SK-N-SH treated with all-trans-retinoic acid at 6 μM for 48 hours (cell line): Measurements from ENCODE around the gene OTUD5.

Experiments used
- CSRNP3 ChIP-seq: fragments of 250-450 bp; sonication (Bioruptor Pico); IDR thresholded peaks from 2 replicates; pipeline ENCODE4 v1.5.1; 2021; ENCODE audit warnings: mild to moderate bottlenecking, moderate library complexity
- OSR1 ChIP-seq: fragments of 250-450 bp; sonication (Bioruptor Pico); IDR thresholded peaks from 2 replicates; pipeline ENCODE4 v1.8.0; 2022; ENCODE audit warnings: moderate library complexity, mild to moderate bottlenecking, inconsistent platforms
- PATZ1 ChIP-seq: fragments of 250-450 bp; sonication (Bioruptor Pico); IDR thresholded peaks from 2 replicates; pipeline ENCODE4 v1.8.0; 2020; ENCODE audit warnings: mild to moderate bottlenecking, moderate library complexity, borderline replicate concordance
- SNAI2 ChIP-seq: fragments of 250-450 bp; sonication (Bioruptor Pico); IDR thresholded peaks from 2 replicates; pipeline ENCODE4 v1.5.0; 2020; ENCODE audit warnings: mild to moderate bottlenecking, moderate library complexity
- TF ChIP-seq, protein P1 (sequence below): fragments of 250-450 bp; sonication (Bioruptor Pico); IDR thresholded peaks from 2 replicates; pipeline ENCODE4 v1.5.1; 2020; ENCODE audit warnings: low read depth, mild to moderate bottlenecking, moderate library complexity

DNA sequence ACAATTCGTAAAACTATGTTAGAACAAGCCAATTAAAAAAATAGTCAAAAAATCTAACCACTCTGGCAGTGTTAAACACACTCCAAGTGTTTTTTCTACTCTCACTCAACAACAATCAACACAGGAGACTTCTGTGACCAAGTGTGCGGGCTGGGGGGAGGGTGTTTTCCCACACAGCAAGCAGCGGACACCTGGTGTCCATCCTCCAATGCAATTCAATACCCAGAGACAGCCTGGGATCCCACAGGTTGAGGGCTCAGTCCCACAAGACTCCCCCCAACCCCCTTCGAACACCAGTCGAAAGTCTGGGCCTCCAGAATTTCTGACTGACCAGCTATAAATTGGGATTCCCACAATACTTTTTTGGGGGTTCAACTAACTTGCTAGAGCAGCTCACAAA, 30.3 kb downstream of the OTUD5 start:
- TF ChIP-seq, protein P1, sequence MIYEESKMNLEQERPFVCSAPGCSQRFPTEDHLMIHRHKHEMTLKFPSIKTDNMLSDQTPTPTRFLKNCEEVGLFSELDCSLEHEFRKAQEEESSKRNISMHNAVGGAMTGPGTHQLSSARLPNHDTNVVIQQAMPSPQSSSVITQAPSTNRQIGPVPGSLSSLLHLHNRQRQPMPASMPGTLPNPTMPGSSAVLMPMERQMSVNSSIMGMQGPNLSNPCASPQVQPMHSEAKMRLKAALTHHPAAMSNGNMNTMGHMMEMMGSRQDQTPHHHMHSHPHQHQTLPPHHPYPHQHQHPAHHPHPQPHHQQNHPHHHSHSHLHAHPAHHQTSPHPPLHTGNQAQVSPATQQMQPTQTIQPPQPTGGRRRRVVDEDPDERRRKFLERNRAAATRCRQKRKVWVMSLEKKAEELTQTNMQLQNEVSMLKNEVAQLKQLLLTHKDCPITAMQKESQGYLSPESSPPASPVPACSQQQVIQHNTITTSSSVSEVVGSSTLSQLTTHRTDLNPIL (CRISPR knock-in tag): no peak
- TF ChIP-seq PATZ1 (CRISPR knock-in tag) (no peak), OSR1 (CRISPR knock-in tag) (no peak), CSRNP3 (CRISPR knock-in tag) (no peak), SNAI2 (no peak)
